Ovary (tissue), 9 donors: ENCODE measurements around the gene MYO1F. TPM values are rescaled to one million over a fixed set of nuclear protein-coding genes. Genes with fewer than 3 reads are reported as not detected.

Source experiments
- DNase-seq, 5 donors: peaks; one replicate each; pipeline ENCODE4 v3.0.0-alpha.2; 2019 to 2020
- H3K27ac ChIP-seq, 2 donors: fragments of 200-600 bp; one replicate each; pipeline versions ENCODE4 v1.5.1 to v1.8.0; 2019 to 2022
- H3K27me3 ChIP-seq: fragments of 200-600 bp; one replicate; pipeline ENCODE4 v1.8.0; 2022
- H3K36me3 ChIP-seq: fragments of 200-600 bp; sonication (generic); one replicate; pipeline ENCODE4 v1.5.1; 2019
- H3K4me1 ChIP-seq: one replicate; pipeline ENCODE4 v1.8.1; 2013; ENCODE audit warnings: mild to moderate bottlenecking, moderate library complexity; ENCODE audit not compliant: insufficient read depth
- H3K4me3 ChIP-seq: fragments of 200-600 bp; sonication (generic); one replicate; pipeline ENCODE4 v1.5.1; 2017
- H3K9me3 ChIP-seq, 2 donors: fragments of 200-600 bp in 1 of 2; sonication (generic) in 1 of 2; one replicate each; pipeline versions ENCODE4 v1.5.1 to v1.8.1; 2013 to 2019; ENCODE audit warnings: mild to moderate bottlenecking in 1 of 2, moderate library complexity in 1 of 2
- CTCF ChIP-seq, 3 donors: fragments of 450-650 bp in 2 of 3; fragments of 200-600 bp in 1 of 3; IDR thresholded peaks; one replicate each; pipeline versions ENCODE4 v1.5.1 to v1.8.0; 2016 to 2022; ENCODE audit warnings: antibody characterized with exemption in 3 of 3, mild to moderate bottlenecking in 1 of 3
- EP300 ChIP-seq: sonication (generic); formaldehyde crosslinking; IDR thresholded peaks from one replicate; pipeline ENCODE4 v1.6.1; 2017; ENCODE audit warnings: antibody characterized with exemption
- POLR2A ChIP-seq: fragments of 450-650 bp; IDR thresholded peaks from one replicate; pipeline ENCODE4 v1.6.1; 2017; ENCODE audit warnings: antibody characterized with exemption, mild to moderate bottlenecking, moderate library complexity
- WGBS, 3 donors: extraction: QIAGEN DNeasy Blood & Tissue Kit in 1 of 3; methylation state at CpG; one replicate each; pipeline versions ENCODE4 v1.1.5 to v1.1.7; 2013 to 2017; 5-methylcytosine and 5-hydroxymethylcytosine counted together
- intact Hi-C, 4 donors: fragments of 100-400 bp; cut with DNase I; formaldehyde crosslinking; loops; one replicate each; pipeline versions ENCODE4 v1.11.0 to v1.15.1; 2022 to 2023
- polyA plus RNA-seq, 2 donors: library from polyadenylated mRNA; stranded (reverse); fragments of 200-250 nt in 1 of 2; fragments of 350-450 nt in 1 of 2; fragmentation: Illumina TruSeq in 1 of 2; extraction: RNeasy Lipid Tissue Mini Kit (QIAGEN cat#74804) in 1 of 2; gene quantifications; one replicate each; pipeline ENCODE4 v1.2.3, GENCODE V29; 2013 to 2014
- total RNA-seq, 7 donors: library from RNA; depleted of rRNA in 2 of 7; stranded (reverse); fragments of >200 nt in 2 of 7; fragmentation: NEBNext Ultra II Directional in 3 of 7; extraction: Animal tissue kit (Norgen Biotek cat#: 25700) in 3 of 7; gene quantifications; one replicate each; pipeline versions ENCODE4 v1.1.0 to v1.2.4, GENCODE V29; 2016 to 2023
- donor health status: DM: no; HTN: no; CAD: no; lungs with moderate emphysema.
- donor health status: DM: no; HTN: no; CAD: no.
- donor health status: Bipolar disorder and iron deficiency.
- donor health status: DM: yes; HTN: yes; CAD: no.
- donor health status: DM: no; HTN: no; CAD: no.
- donor health status: DM: yes; HTN: yes; CAD: no.

Gene MYO1F
- total and polyA plus RNA-seq, 9 donors, result 3.5 to 13.6 (median 5.4) TPM

- Histone ChIP-seq H3K4me1 (no peaks in the 10 kb centered on the region), H3K27ac (no peak overlapping the region), H3K36me3 (no peaks in the 10 kb centered on the region), H3K27me3 (no peaks in the 10 kb centered on the region), H3K9me3 (no peaks in the 10 kb centered on the region), H3K4me3 (no peak overlapping the region)
- intact Hi-C loops, result no loop called here
- TF ChIP-seq POLR2A, result no peak
- TF ChIP-seq EP300, result no peak
- TF ChIP-seq CTCF (IDR thresholded peaks at IDR 0.05), result no peak
- WGBS, 3 donors, result 78 to 84% (median 81%) methylated on average over 13 of the region's 13 CpGs
- DNase-seq, result no peak
These were observed 89.9 kb downstream of the MYO1F start for GRCh38 chr19:8487137-8487851.

DNA sequence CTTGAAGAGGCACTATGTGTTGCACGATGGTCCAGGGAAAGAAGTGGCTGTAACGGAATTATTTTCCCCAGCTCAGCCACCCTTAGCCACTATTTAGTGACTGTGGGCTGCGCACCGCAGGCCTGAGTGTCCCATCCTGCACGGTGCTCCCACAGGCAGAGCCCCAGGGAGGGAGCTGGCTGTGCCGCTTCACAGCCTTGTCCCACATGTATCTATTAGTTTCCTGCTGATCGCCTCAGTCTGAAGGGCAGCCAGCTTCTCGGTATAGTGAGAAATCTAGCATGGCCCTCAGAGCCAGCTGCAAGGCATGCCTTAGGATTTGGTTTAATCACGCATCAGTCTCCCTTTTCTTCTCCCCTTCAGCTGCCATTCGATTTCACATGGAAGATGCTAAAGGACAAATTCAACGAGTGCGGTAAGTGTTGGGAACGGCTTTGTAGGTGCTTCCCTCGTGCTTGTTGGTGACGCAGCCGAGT lies 90.5 kb downstream of the MYO1F start:
- H3K4me3 ChIP-seq, result no peak overlapping the region
- no peaks in the 10 kb centered on the region for H3K27me3 ChIP-seq
- intact Hi-C loops, result no loop called here
- no peak for DNase-seq
- 88 to 89% (median 88%) methylated on average over 16 of the region's 16 CpGs for WGBS, 3 donors
- no peaks in the 10 kb centered on the region for H3K9me3 ChIP-seq
- H3K27ac ChIP-seq, result no peak overlapping the region
- H3K36me3 ChIP-seq, result no peaks in the 10 kb centered on the region
- no peaks in the 10 kb centered on the region for H3K4me1 ChIP-seq
- TF ChIP-seq POLR2A (no peak), EP300 (no peak), CTCF (IDR thresholded peaks at IDR 0.05) (no peak)

GRCh38 chr19:8485561-8486371 lies 91.5 kb downstream of the MYO1F start:
- peak in 1 of 5 donors; percentile 36 for DNase-seq
- H3K27me3 ChIP-seq, result no peaks in the 10 kb centered on the region
- no peaks in the 10 kb centered on the region for H3K36me3 ChIP-seq
- no peaks in the 10 kb centered on the region for H3K9me3 ChIP-seq
- intact Hi-C loops, result no loop called here
- H3K4me1 ChIP-seq, result peaks cover 2% of the 10 kb centered on the region
- TF ChIP-seq EP300 (no peak), POLR2A (no peak), CTCF (IDR thresholded peaks at IDR 0.05) (no peak)
- H3K4me3 ChIP-seq, result no peak overlapping the region
- 94 to 97% (median 96%) methylated on average over 60 to 62 of the region's 62 CpGs for WGBS, 3 donors
- H3K27ac ChIP-seq, result no peak overlapping the region

GRCh38 chr19:8484331-8484894 lies 92.8 kb downstream of the MYO1F start:
- whole genome bisulfite sequencing, 3 donors, result 89 to 90% (median 89%) methylated on average over 18 of the region's 18 CpGs
- peak in 1 of 5 donors; percentile 36 for DNase-seq
- Histone ChIP-seq H3K27me3 (no peaks in the 10 kb centered on the region), H3K4me3 (no peak overlapping the region), H3K9me3 (no peaks in the 10 kb centered on the region), H3K36me3 (no peaks in the 10 kb centered on the region), H3K27ac (no peak overlapping the region), H3K4me1 (peaks cover 2% of the 10 kb centered on the region)
- intact Hi-C loops, result no loop called here
- TF ChIP-seq EP300, result no peak
- TF ChIP-seq CTCF (IDR thresholded peaks at IDR 0.05), result no peak
- no peak for TF ChIP-seq POLR2A
